GM18508 (cell line): ENCODE data around the gene MAFG.
"Not testable (repeated sequence)": the region's sequence is repeated elsewhere in the genome, so short reads cannot be mapped to it uniquely, and the experiment has no call there.

Source experiments
- ATAC-seq: cut with Tn5 transposase; IDR thresholded peaks from one replicate; pipeline ENCODE4 v1.9.1; 2021; ENCODE audit warnings: moderate number of reproducible peaks; ENCODE audit not compliant: insufficient read depth, unreplicated experiment

Gene MAFG

GRCh38 chr17:81925860-81926450 lies 1.6 kb downstream of the MAFG start:
- ATAC-seq = no peak

GRCh38 chr17:81924557-81925532 lies 2.7 kb downstream of the MAFG start:
- no peak for ATAC-seq

GRCh38 chr17:81923302-81924260 lies 4.0 kb downstream of the MAFG start:
- ATAC-seq = no peak

GRCh38 chr17:81922566-81923301 lies 4.8 kb downstream of the MAFG start:
- ATAC-seq = no peak

- no peak for ATAC-seq
Observed at GRCh38 chr17:81921996-81922565, 5.5 kb downstream of the MAFG start.

- no peak for ATAC-seq
Observed at GRCh38 chr17:81921537-81921862, 6.0 kb downstream of the MAFG start.

- ATAC-seq = no peak
Observed at GRCh38 chr17:81920612-81921536, 6.7 kb downstream of the MAFG start.

GRCh38 chr17:81918832-81919545 lies 8.5 kb downstream of the MAFG start:
- ATAC-seq = no peak

- ATAC-seq = not testable (repeated sequence)
Observed at GRCh38 chr17:81918333-81918669, 9.2 kb downstream of the MAFG start.

GRCh38 chr17:81917565-81918332 lies 9.8 kb downstream of the MAFG start, which contains the start of gene SIRT7:
TSS of gene SIRT7 (minus strand) at chr17:81918176. CDS start at chr17:81918131, 45 bp downstream.
- no peak for ATAC-seq

GRCh38 chr17:81916234-81917001 lies 11.1 kb downstream of the MAFG start:
- ATAC-seq = no peak

- no peak for ATAC-seq
Observed at GRCh38 chr17:81915331-81915730, 12.2 kb downstream of the MAFG start.

- no peak for ATAC-seq
Observed at GRCh38 chr17:81914103-81914850, 13.3 kb downstream of the MAFG start.

GRCh38 chr17:81913394-81914102 lies 14.0 kb downstream of the MAFG start:
- no peak for ATAC-seq
